ENCODE measurements around the gene DCLK2.

DCLK2 gene

DNA sequence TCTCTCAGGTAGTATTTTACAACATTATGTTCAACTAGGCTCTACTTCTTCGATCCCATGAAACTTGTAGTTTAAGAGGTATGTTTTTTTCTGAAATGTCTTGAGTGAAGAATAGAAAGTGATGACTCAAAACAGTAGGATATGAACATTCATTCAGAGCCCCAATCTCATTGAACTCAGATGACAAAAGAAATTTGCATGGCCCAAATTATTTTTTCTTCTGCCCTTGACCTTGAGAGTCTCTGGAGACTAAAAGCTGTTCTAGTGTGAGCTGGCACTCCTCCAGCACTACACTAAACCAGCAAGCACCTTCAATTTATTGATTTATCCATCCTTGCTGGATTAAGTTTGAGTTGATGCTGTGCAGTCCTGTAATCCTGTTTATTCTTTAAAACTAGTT lies 4.0 kb downstream of the DCLK2 start:
- no peaks in the 10 kb centered on the region for H3K36me3 Mint-ChIP-seq
- H3K4me3 Mint-ChIP-seq = no peak overlapping the region
- no peaks in the 10 kb centered on the region for H3K9me3 Mint-ChIP-seq
- ATAC-seq = peak; percentile 76
- H3K27me3 Mint-ChIP-seq = peaks cover 21% of the 10 kb centered on the region
- no peak overlapping the region for H3K27ac Mint-ChIP-seq
- peaks cover 19% of the 10 kb centered on the region for H3K4me1 Mint-ChIP-seq

DNA sequence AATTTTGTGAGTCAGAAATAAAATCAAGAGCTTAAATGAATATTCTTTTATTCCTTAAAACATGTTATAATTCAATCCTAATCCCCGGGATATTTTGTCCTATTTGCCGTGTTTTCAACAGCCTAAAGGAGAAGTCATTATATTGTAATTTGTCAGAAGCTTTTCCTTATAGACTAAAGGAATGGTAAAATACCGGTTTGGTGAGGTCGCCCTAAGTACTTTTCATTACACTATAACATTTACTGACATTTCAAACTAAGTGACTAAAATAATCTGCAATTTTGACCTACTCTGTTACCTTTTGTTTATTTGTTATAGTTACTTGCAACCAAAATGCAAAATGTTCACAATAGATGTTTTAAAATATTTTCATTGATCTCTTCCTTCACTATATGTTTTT lies 8.8 kb downstream of the DCLK2 start:
- no peak overlapping the region for H3K27ac Mint-ChIP-seq
- H3K4me3 Mint-ChIP-seq = no peak overlapping the region
- peaks cover 9% of the 10 kb centered on the region for H3K4me1 Mint-ChIP-seq
- H3K36me3 Mint-ChIP-seq = no peaks in the 10 kb centered on the region
- no peak for ATAC-seq
- no peaks in the 10 kb centered on the region for H3K9me3 Mint-ChIP-seq
- peaks cover 20% of the 10 kb centered on the region for H3K27me3 Mint-ChIP-seq

DNA sequence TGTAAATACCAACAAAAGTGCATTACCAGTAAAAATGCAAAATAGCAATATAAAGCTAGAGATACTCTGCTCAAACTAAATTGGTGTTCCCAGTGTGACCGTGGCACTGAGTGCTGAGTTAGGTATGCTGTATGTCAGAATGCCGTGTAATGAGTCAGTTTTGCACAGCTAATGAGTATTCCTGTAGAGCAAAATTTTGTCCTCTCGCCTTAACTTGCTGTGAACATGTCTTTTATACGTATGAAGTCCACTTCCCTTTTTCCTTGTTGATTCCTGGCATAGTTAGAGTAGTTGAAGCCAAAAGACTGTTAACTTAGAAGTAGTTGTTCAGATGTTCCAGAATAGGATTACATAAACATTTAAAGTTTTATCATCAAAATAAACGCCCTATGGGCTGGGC lies 11.5 kb downstream of the DCLK2 start:
- no peak overlapping the region for H3K27ac Mint-ChIP-seq
- no peaks in the 10 kb centered on the region for H3K4me1 Mint-ChIP-seq
- H3K9me3 Mint-ChIP-seq = no peaks in the 10 kb centered on the region
- no peak overlapping the region for H3K4me3 Mint-ChIP-seq
- no peak for ATAC-seq
- H3K27me3 Mint-ChIP-seq = peaks cover 15% of the 10 kb centered on the region
- no peaks in the 10 kb centered on the region for H3K36me3 Mint-ChIP-seq

DNA sequence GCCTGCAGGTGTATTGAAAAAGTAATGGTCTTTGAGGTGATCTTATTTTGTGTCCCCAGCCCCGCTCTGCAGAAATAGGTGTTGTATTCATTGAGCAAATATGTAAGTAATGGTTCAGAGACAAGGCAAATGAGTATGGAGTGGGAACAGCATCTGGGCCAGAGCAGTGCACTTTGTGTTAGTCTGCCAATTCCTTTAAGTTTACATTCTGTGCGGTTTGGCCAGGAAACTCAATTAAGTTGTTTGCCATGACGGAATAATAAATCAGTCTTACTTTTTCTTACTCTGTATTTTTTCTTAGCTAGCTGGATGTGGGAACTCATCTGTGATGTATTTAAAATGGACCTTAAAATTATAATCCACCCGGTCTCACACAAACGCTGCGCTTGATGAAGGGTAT lies 12.6 kb downstream of the DCLK2 start:
- H3K4me1 Mint-ChIP-seq = no peaks in the 10 kb centered on the region
- H3K9me3 Mint-ChIP-seq = no peaks in the 10 kb centered on the region
- H3K4me3 Mint-ChIP-seq = no peak overlapping the region
- no peak overlapping the region for H3K27ac Mint-ChIP-seq
- H3K36me3 Mint-ChIP-seq = no peaks in the 10 kb centered on the region
- ATAC-seq = no peak
- peaks cover 11% of the 10 kb centered on the region for H3K27me3 Mint-ChIP-seq

DNA sequence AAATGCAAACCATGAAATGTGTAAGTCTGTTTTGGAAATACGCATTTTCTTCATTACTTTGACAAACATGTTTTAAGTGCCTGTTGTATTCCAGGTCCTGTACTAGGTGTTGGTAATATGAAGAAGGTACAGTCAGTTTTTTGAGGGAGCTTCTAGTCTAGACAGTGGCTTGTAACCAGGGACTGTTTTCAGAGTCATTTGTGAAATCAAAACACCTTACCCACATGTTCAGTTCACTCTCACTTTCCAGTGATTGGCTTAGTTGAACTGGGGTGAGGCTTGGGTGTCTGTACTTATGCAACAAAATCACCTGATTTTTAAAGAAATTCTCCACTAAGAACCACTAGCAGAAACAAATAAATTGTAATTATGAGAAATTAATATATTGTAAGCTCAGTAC lies 16.4 kb downstream of the DCLK2 start:
- H3K9me3 Mint-ChIP-seq = no peaks in the 10 kb centered on the region
- no peak for ATAC-seq
- H3K4me1 Mint-ChIP-seq = no peaks in the 10 kb centered on the region
- H3K36me3 Mint-ChIP-seq = no peaks in the 10 kb centered on the region
- no peak overlapping the region for H3K4me3 Mint-ChIP-seq
- no peak overlapping the region for H3K27ac Mint-ChIP-seq
- no peaks in the 10 kb centered on the region for H3K27me3 Mint-ChIP-seq

DNA sequence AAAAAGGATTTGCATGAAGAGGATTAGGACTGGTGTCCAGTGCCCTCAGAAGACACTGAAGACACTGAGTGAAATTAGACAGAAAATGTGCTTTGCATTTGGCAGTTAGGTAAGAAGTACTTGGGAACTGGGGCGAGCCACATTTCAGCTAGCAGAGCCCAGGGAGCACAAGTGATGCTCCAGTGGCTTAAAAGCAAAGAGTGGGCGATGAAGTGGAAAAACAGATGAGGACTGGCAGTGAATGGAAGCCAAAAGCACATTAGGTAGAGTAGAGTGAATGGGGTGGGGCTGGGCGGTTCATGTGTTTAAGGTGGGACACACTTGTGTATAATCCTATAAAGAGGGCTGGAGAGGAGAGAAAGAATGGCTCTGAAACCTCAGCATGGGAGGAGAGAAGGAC lies 18.4 kb downstream of the DCLK2 start:
- Mint-ChIP-seq H3K4me3 (no peak overlapping the region), H3K4me1 (no peaks in the 10 kb centered on the region)

DNA sequence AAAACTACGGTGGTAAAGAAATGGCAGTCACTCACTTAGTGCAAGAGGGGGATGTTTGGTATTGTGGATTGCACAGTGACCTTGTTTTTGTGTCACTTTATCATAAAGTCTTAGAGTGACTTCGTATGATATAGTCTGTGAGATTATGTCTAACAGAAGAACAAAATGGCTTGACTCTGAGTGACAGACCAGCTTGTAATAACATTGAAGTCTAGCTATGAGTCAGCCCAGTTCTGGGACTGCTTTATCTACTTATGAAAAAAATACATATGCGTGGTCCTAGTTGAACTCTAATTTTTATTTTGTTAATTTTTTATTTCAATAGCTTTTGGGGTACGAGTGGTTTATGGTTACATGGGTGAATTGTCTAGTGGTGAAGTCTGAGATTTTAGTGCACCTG lies 20.0 kb downstream of the DCLK2 start:
- ATAC-seq = no peak
- H3K4me1 Mint-ChIP-seq = no peaks in the 10 kb centered on the region
- H3K27me3 Mint-ChIP-seq = no peaks in the 10 kb centered on the region
- no peaks in the 10 kb centered on the region for H3K9me3 Mint-ChIP-seq
- no peaks in the 10 kb centered on the region for H3K36me3 Mint-ChIP-seq
- H3K4me3 Mint-ChIP-seq = no peak overlapping the region
- no peak overlapping the region for H3K27ac Mint-ChIP-seq

More for the DNA sequence above, 18.4 kb downstream of the DCLK2 start:
- Mint-ChIP-seq H3K27me3 (no peaks in the 10 kb centered on the region), H3K9me3 (no peaks in the 10 kb centered on the region), H3K27ac (no peak overlapping the region), H3K36me3 (no peaks in the 10 kb centered on the region)
- no peak for ATAC-seq

DNA sequence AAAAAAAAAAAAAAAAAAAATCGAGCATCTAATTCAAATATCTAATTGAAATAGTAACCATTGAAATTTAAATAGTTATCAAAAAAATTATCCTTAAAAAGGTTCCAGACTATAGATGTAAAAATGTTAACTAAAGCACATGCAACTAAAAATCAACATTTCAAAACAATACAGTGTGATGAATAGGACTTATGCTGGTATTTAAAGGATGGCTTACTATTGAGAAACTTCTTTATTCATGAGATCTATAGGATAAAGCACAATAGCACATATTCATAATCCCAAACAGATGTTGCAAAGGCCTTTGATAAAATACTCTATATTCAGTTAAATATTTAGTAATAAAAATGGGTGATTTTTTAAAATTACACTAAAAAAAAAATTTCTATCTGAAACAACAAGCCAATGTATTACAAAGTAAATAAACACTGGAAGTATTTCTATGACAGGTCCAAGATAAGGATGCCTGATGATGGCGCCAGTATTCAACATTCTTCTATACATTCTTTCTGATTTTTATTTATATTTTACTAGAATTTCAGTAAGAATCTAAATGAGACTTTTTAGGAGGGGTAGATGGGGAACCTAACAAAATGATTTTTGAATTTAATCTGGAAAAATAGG lies 26.3 kb downstream of the DCLK2 start:
- Mint-ChIP-seq H3K9me3 (no peaks in the 10 kb centered on the region), H3K27me3 (peaks cover 8% of the 10 kb centered on the region), H3K27ac (no peak overlapping the region), H3K36me3 (no peaks in the 10 kb centered on the region), H3K4me1 (no peaks in the 10 kb centered on the region), H3K4me3 (no peak overlapping the region)
- no peak for ATAC-seq

DNA sequence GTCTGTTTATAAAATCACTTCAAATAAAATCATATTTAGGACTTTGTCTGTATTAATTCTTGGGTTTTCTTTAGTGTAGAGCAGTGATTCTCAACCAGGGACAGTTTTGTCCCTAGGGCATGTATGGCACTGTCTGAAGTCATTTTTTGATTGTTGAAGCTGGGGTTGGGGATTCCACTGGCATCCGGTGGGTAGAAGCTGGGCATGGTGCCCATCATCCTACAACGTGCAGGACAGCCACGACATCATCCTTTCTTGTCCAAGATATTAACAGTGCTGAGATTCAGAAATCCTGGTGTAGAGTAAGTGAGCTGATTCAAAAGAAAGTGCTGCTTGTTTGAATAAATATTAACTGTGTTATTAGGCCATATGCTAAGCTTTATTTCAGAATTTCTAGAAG lies 28.6 kb downstream of the DCLK2 start:
- Mint-ChIP-seq H3K4me3 (no peak overlapping the region), H3K9me3 (no peaks in the 10 kb centered on the region), H3K27me3 (peaks cover 8% of the 10 kb centered on the region), H3K27ac (no peak overlapping the region), H3K36me3 (no peaks in the 10 kb centered on the region), H3K4me1 (no peaks in the 10 kb centered on the region)
- peak; percentile 20 for ATAC-seq

DNA sequence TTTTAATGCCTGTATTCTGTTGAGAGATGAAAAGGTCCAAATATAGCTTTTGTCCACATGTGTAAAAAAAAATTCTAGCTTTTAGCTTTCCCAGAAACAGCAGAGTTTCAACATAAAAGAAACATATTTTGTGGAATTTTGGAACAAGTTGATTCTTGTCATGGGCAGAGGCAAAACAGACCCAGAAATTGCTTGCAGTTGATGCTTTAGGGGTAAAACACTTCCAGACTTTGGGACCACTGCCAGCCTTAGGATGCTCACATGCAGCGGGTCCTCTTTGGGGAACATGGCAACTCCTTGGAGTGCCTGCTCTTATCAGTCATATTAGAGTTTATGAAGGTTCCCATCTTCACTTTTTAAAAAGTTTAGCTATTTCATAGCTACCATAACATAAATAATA lies 30.4 kb downstream of the DCLK2 start:
- Mint-ChIP-seq H3K9me3 (no peaks in the 10 kb centered on the region), H3K4me1 (no peaks in the 10 kb centered on the region), H3K4me3 (no peak overlapping the region), H3K36me3 (no peaks in the 10 kb centered on the region), H3K27ac (no peak overlapping the region), H3K27me3 (peaks cover 11% of the 10 kb centered on the region)
- ATAC-seq = no peak

DNA sequence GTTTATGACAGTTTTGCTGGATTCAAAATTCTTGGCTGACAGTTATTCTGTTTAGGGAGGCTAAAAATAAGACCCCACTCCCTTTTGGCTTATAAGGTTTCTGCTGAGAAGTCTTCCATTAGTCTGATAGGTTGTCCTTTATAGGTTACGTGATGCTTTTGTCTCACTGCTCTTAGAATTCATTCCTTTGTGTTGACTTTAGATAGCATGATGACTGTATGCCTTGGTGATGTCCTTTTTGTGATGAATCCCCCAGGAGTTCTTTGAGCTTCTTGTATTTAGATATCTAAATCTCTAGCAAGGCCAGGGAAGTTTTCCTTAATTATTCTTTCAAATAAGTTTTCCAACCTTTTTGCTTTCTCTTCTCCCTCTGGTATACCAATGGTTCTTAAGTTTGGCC lies 36.4 kb downstream of the DCLK2 start:
- ATAC-seq = no peak
- H3K4me1 Mint-ChIP-seq = peaks cover 8% of the 10 kb centered on the region
- peaks cover 24% of the 10 kb centered on the region for H3K27me3 Mint-ChIP-seq
- H3K4me3 Mint-ChIP-seq = no peak overlapping the region
- no peak overlapping the region for H3K27ac Mint-ChIP-seq
- no peaks in the 10 kb centered on the region for H3K36me3 Mint-ChIP-seq
- H3K9me3 Mint-ChIP-seq = peaks cover 6% of the 10 kb centered on the region

DNA sequence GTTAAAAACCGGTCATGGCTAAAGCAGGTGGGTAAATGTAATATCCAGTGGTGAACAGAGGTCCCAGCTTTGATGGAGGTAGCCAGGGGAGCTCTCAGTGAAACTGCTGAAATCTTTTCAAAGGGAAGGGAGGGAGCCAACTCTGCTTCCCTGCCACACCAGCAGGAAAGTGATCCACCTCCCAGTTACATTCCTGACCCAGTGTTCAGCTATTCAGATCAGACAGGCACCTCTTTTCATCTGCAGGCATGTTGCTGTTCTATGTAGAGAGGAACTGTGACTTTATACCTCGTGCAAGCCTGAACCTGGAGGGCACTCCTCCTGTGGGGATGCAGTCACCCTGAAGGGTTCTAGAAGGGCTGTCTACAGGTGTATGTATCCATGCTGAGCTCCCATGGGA lies 37.6 kb downstream of the DCLK2 start:
- no peaks in the 10 kb centered on the region for H3K36me3 Mint-ChIP-seq
- ATAC-seq = no peak
- no peak overlapping the region for H3K4me3 Mint-ChIP-seq
- H3K27me3 Mint-ChIP-seq = peaks cover 24% of the 10 kb centered on the region
- H3K4me1 Mint-ChIP-seq = peaks cover 8% of the 10 kb centered on the region
- H3K9me3 Mint-ChIP-seq = peaks cover 6% of the 10 kb centered on the region
- H3K27ac Mint-ChIP-seq = no peak overlapping the region

DNA sequence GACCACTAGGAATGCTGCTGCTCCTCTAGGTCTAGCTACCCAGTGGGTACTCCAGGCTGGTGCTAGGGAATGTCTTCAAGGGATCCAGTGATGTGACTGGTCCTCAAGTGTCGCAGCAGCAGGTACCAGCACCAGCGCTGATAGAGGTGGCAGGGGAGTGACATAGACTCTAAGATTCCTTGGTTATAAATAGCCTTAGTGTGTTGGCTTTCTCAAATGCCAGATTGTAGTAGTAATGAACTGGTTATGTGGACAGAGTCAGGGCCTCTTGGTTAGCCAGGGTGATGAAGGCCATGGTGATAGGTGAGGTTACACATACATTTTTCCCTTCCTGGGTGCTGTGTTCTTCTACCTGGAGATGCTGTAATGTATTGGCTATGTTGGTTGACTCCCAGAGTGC lies 38.3 kb downstream of the DCLK2 start:
- peaks cover 24% of the 10 kb centered on the region for H3K27me3 Mint-ChIP-seq
- H3K9me3 Mint-ChIP-seq = peaks cover 6% of the 10 kb centered on the region
- no peak for ATAC-seq
- no peak overlapping the region for H3K27ac Mint-ChIP-seq
- H3K4me1 Mint-ChIP-seq = peaks cover 8% of the 10 kb centered on the region
- no peaks in the 10 kb centered on the region for H3K36me3 Mint-ChIP-seq
- H3K4me3 Mint-ChIP-seq = no peak overlapping the region

DNA sequence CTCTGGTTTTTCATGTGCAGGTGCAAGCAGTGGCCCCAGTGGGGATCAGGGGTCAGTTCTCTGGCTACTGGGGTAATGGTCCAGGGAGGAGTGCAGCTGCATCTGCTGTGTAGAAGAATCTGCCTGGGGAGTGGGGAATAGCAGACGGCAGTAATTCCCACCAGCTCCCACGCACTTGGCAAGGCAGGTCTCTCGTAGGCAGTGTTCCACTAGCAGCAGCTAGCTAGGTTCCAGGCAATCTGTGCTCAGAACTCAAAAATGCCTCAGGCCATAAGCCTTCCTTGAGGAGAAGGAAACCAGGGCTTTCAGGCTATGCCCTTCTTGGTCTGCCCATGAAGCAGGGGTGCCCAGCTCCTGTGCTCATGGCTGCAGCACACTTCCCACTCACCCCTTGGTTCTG lies 38.8 kb downstream of the DCLK2 start:
- Mint-ChIP-seq H3K36me3 (no peaks in the 10 kb centered on the region), H3K4me1 (peaks cover 8% of the 10 kb centered on the region), H3K27me3 (peaks cover 24% of the 10 kb centered on the region), H3K9me3 (peaks cover 6% of the 10 kb centered on the region), H3K4me3 (no peak overlapping the region), H3K27ac (no peak overlapping the region)
- ATAC-seq = peak; percentile 16

DNA sequence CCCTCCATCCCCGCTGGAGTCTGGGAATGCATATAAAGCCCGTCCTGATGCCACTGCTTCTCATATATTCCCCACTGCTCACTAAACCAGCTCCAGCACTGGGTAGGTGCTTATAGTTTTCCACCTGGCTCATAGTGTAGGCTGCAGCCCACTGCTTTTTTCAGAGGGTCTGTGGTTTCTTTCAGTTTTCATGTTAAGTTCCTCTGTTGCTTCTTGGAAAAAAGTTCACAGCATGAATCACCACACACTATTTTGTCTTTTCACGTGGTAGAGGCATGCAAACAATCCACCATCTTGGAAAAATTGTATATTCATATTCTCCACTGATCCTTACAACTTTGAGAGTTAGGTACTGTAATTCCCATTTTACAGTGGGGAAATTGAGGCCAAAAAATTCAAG lies 39.4 kb downstream of the DCLK2 start:
- Mint-ChIP-seq H3K27me3 (peaks cover 24% of the 10 kb centered on the region), H3K4me1 (peaks cover 8% of the 10 kb centered on the region), H3K27ac (no peak overlapping the region), H3K9me3 (peaks cover 6% of the 10 kb centered on the region), H3K4me3 (no peak overlapping the region), H3K36me3 (no peaks in the 10 kb centered on the region)
- ATAC-seq = peak; percentile 65

DNA sequence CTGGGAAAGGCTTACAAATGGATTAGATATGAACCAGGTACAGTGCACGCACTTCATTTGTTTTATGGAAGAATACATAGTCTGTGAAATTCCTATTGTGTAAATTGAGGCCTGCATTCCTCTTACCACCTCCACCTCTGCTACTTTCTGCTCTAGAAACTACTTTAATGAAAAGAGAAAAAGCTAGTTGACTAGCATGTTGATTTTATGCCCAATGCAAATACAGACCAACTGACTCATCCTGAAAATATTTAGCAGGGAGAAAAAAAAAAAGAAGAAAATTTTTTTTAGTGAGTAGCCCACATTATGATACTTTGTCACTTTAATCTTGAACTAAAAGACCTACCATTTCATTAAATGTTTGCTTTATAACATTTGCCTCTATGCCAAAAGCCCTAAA lies 41.2 kb downstream of the DCLK2 start:
- H3K36me3 Mint-ChIP-seq = no peaks in the 10 kb centered on the region
- H3K9me3 Mint-ChIP-seq = peaks cover 3% of the 10 kb centered on the region
- no peak overlapping the region for H3K4me3 Mint-ChIP-seq
- no peak for ATAC-seq
- no peak overlapping the region for H3K27ac Mint-ChIP-seq
- peaks cover 15% of the 10 kb centered on the region for H3K27me3 Mint-ChIP-seq
- peaks cover 8% of the 10 kb centered on the region for H3K4me1 Mint-ChIP-seq

DNA sequence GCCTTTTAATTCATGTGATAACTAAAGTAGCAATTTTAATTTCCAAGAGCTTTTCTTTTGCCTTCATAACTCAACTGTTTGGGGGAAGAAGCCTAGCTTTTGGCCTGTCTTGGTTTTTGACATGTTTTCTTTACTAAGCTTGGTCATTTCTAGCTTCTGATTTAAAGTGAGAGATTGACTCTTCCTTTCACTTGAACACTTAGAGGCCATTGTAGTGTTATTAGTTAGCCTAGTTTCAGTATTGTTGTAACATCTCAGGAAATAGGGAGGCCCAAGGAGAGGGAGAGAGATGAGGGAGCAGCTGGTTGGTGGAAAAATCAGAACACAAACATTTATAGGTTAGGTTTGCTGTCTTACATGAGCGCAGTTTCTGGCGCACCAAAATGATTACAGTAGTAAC lies 44.8 kb downstream of the DCLK2 start:
- Mint-ChIP-seq H3K36me3 (no peaks in the 10 kb centered on the region), H3K27me3 (peaks cover 5% of the 10 kb centered on the region), H3K4me1 (peaks cover 21% of the 10 kb centered on the region), H3K27ac (no peak overlapping the region), H3K4me3 (no peak overlapping the region), H3K9me3 (no peaks in the 10 kb centered on the region)
- ATAC-seq = no peak

Data from stimulated activated memory B cell treated with anti-CD40 and anti-IgM and Interleukin-4, amounts not matched to agents 10 μg/mL and 1 μg/mL and 100 μg/mL, for 72 hours (primary cell).